Endothelial cell of umbilical vein (primary cell): Measurements from ENCODE around the gene NDC80. TPM values are rescaled to one million over a fixed set of nuclear protein-coding genes. Genes with fewer than 3 reads are reported as not detected.

Experiments
- BruUV-seq: library from RNA; stranded (reverse); fragments of 400-500 nt; replicated peaks from 2 replicates; lab custom pipeline; 2021; lab: Mats Ljungman, UMichigan
- CTCF ChIA-PET: fragments of 300-600, 350-600 bp; sonication (Branson Sonifier 250); formaldehyde crosslinking; loops from one replicate; lab custom pipeline; 2021; ENCODE audit warnings: antibody characterized with exemption, inconsistent platforms; lab: Charles Lee
- POLR2A ChIA-PET: fragments of 300-600, 350-600 bp; sonication (Branson Sonifier 250); formaldehyde crosslinking; loops from one replicate; lab custom pipeline; 2021; ENCODE audit warnings: antibody characterized with exemption, inconsistent platforms; lab: Charles Lee
- DNase-seq: peaks from one replicate; pipeline ENCODE4 v3.0.0-alpha.2; 2011; ENCODE audit warnings: low read depth, low spot score
- FAIRE-seq: peaks from 2 replicates; lab custom pipeline; 2011; peaks lifted over from hg19 to GRCh38; lab: Jason Lieb, UNC
- H2AFZ ChIP-seq: 2 replicates; pipeline ENCODE4 v1.6.0; 2012; ENCODE audit warnings: low read depth, low read length, control low read depth, inconsistent platforms
- H3K27ac ChIP-seq: 2 replicates; pipeline ENCODE4 v1.5.1; 2011; ENCODE audit warnings: low read depth, mild to moderate bottlenecking, control low read depth, low read length, moderate library complexity; ENCODE audit not compliant: insufficient read depth
- H3K27me3 ChIP-seq, 2 experiments: 2 replicates each; pipeline versions ENCODE4 v1.6.0 to v1.6.1; 2011; ENCODE audit warnings: low read length in 2 of 2, mixed read lengths in 1 of 2; ENCODE audit not compliant: control insufficient read depth in 2 of 2, insufficient read depth in 2 of 2
- H3K36me3 ChIP-seq, 2 experiments: 2 replicates in 1 of 2; 3 replicates in 1 of 2; pipeline ENCODE4 v1.5.1; 2011; ENCODE audit warnings: low read length in 2 of 2, mild to moderate bottlenecking in 1 of 2, moderate library complexity in 1 of 2; ENCODE audit not compliant: control insufficient read depth in 2 of 2, insufficient read depth in 2 of 2; ENCODE audit errors: extremely low read depth in 1 of 2
- H3K4me1 ChIP-seq: 3 replicates; pipeline ENCODE4 v1.5.1; 2011; ENCODE audit warnings: mild to moderate bottlenecking, low read length; ENCODE audit not compliant: control insufficient read depth, insufficient read depth; ENCODE audit errors: extremely low read depth
- H3K4me2 ChIP-seq: 2 replicates; pipeline ENCODE4 v1.6.1; 2011; ENCODE audit warnings: low read length, control low read depth, mixed read lengths; ENCODE audit not compliant: insufficient read depth
- H3K4me3 ChIP-seq, 3 experiments: fragments of 200-600 bp in 1 of 3; sonication (generic), shearing (Covaris generic) in 1 of 3; replicated peaks in 1 of 3; 2 replicates each; pipeline ENCODE4 v1.5.1; 2011 to 2016; ENCODE audit warnings: control low read depth in 3 of 3, low read length in 3 of 3, mild to moderate bottlenecking in 2 of 3, inconsistent platforms in 1 of 3, low read depth in 1 of 3, moderate library complexity in 1 of 3; ENCODE audit not compliant: insufficient read depth in 1 of 3
- H3K79me2 ChIP-seq: 2 replicates; pipeline ENCODE4 v1.6.0; 2012; ENCODE audit warnings: low read length, inconsistent platforms; ENCODE audit not compliant: control insufficient read depth, insufficient read depth
- H3K9ac ChIP-seq: replicated peaks from 2 replicates; pipeline ENCODE3; 2011; ENCODE audit warnings: low read length, control low read depth; ENCODE audit not compliant: insufficient read depth; ENCODE audit errors: extremely low read depth
- H3K9me1 ChIP-seq: replicated peaks from 3 replicates; pipeline ENCODE4 v1.6.0; 2011; ENCODE audit warnings: mild to moderate bottlenecking, low read length; ENCODE audit not compliant: control insufficient read depth, insufficient read depth; ENCODE audit errors: extremely low read depth
- H3K9me3 ChIP-seq: replicated peaks from 2 replicates; pipeline ENCODE4 v1.5.1; 2012; ENCODE audit warnings: low read length, inconsistent platforms; ENCODE audit not compliant: control insufficient read depth, insufficient read depth
- H4K20me1 ChIP-seq: replicated peaks from 2 replicates; pipeline ENCODE3; 2011; ENCODE audit warnings: mild to moderate bottlenecking, low read length; ENCODE audit not compliant: control insufficient read depth, insufficient read depth; ENCODE audit errors: extremely low read depth
- CTCF ChIP-seq, 2 donors: IDR thresholded peaks; 1 replicate in 1 of 2; 2 replicates in 1 of 2; pipeline ENCODE4 v1.5.1; 2011; ENCODE audit warnings: low read length in 2 of 2, mild to moderate bottlenecking in 2 of 2, moderate library complexity in 2 of 2, control low read depth in 1 of 2, inconsistent platforms in 1 of 2, low read depth in 1 of 2; ENCODE audit not compliant: insufficient read depth in 1 of 2; ENCODE audit errors: extremely low read depth in 1 of 2
- EZH2 ChIP-seq: IDR thresholded peaks from 2 replicates; pipeline ENCODE4 v1.6.1; 2012; ENCODE audit warnings: borderline replicate concordance, low read depth, mild to moderate bottlenecking, moderate library complexity, low read length, inconsistent platforms; ENCODE audit not compliant: severe bottlenecking
- FOS ChIP-seq: IDR thresholded peaks from 2 replicates; pipeline ENCODE4 v1.6.1; 2011; ENCODE audit warnings: mild to moderate bottlenecking, low read length, moderate library complexity, borderline replicate concordance; ENCODE audit not compliant: insufficient read depth
- GATA2 ChIP-seq: IDR thresholded peaks from 2 replicates; pipeline ENCODE4 v1.7.0; 2011; ENCODE audit warnings: low read depth, mild to moderate bottlenecking, moderate library complexity, mixed read lengths, low read length; ENCODE audit not compliant: insufficient read length, insufficient read depth
- JUN ChIP-seq: IDR thresholded peaks from 2 replicates; pipeline ENCODE4 v1.6.1; 2011; ENCODE audit warnings: borderline replicate concordance, low read depth; ENCODE audit not compliant: insufficient read length, insufficient read depth
- MAX ChIP-seq: IDR thresholded peaks from 2 replicates; pipeline ENCODE4 v1.6.1; 2011; ENCODE audit not compliant: insufficient read depth, insufficient read length
- MYC ChIP-seq: IDR thresholded peaks from one replicate; pipeline ENCODE4 v1.6.1; 2011; ENCODE audit warnings: mild to moderate bottlenecking, low read depth, low read length
- POLR2A ChIP-seq: IDR thresholded peaks from 2 replicates; pipeline ENCODE4 v1.6.1; 2012; ENCODE audit warnings: low read depth, mild to moderate bottlenecking, control low read depth, low read length
- POLR2AphosphoS5 ChIP-seq: IDR thresholded peaks from 2 replicates; pipeline ENCODE4 v1.6.1; 2012; ENCODE audit warnings: low read depth, mild to moderate bottlenecking, control low read depth, low read length, moderate library complexity; ENCODE audit not compliant: insufficient read depth
- dilution Hi-C: fragments of 300-500 bp; cut with MboI; formaldehyde crosslinking; loops from one replicate; pipeline ENCODE4 v1.15.0; 2019; ENCODE audit warnings: low sequenced_read_pairs; ENCODE audit not compliant: extremely low pct_ligation_motif_present
- intact Hi-C: fragments of 100-400 bp; cut with micrococcal nuclease; formaldehyde crosslinking; loops from one replicate; pipeline ENCODE4 v1.10.0; 2022
- polyA plus RNA-seq, 4 experiments: library from polyadenylated mRNA; depleted of rRNA in 3 of 4; stranded (reverse) in 3 of 4; unstranded in 1 of 4; fragments of >200 nt; gene quantifications; 2 replicates each; pipeline versions ENCODE4 v1.2.1 to v1.2.3, GENCODE V29; 2011 to 2012; ENCODE audit warnings: missing spikeins in 1 of 4
- total RNA-seq: library from RNA; stranded (reverse); gene quantifications from 2 replicates; pipeline ENCODE4 v1.2.3, GENCODE V29; 2021

Gene NDC80
- total and polyA plus RNA-seq, 2 donors (not counting 3 experiments of a cell fraction or from before 2014, with no cell fraction given) = 6.2 to 43.2 TPM

GRCh38 chr18:2653467-2653866 is 82.1 kb downstream of the NDC80 start:
- Histone ChIP-seq H3K4me3 (no peak overlapping the region), H3K9me3 (no peaks in the 10 kb centered on the region), H3K9me1 (no peaks in the 10 kb centered on the region), H2AFZ (no peak overlapping the region), H3K4me1 (peaks cover 23% of the 10 kb centered on the region), H3K79me2 (peaks cover 27% of the 10 kb centered on the region), H3K27me3 (peaks cover 0 to 4% of the 10 kb centered on the region in 2 experiments), H3K27ac (no peak overlapping the region), H4K20me1 (peaks cover 2% of the 10 kb centered on the region), H3K36me3 (no peaks in the 10 kb centered on the region), H3K4me2 (no peak overlapping the region), H3K9ac (no peak overlapping the region)
- FAIRE-seq (no peak), DNase-seq (no peak)
- POLR2A ChIA-PET = no interaction called here
- no TSS peak for BruUV-seq
- TF ChIP-seq CTCF (IDR thresholded peaks at IDR 0.05; ENCODE audit: extremely low read depth in 1 of 2, insufficient read depth in 1 of 2, low read depth in 1 of 2, low read length in 2 of 2) (no peak), GATA2 (no peak), JUN (no peak), POLR2A (no peak), FOS (no peak), MYC (no peak), EZH2 (no peak), POLR2AphosphoS5 (no peak), MAX (no peak)
- dilution Hi-C loops (no loop called here), intact Hi-C loops (loop anchor here (10.0 kb wide), 1 partner anchor 251 kb away; no protein-coding TSS in a partner anchor)
- CTCF ChIA-PET = interaction anchor here (0.5 to 1.4 kb wide), 3 partner anchors 16 to 65 kb away, joined by 3 read pairs; no protein-coding TSS in a partner anchor
